Measurements from ENCODE around the gene SHOX.

The SHOX gene

GRCh38 chrX:675279-675954 lies 44.8 kb downstream of the SHOX start:
- no peak for DNase-seq

DNA sequence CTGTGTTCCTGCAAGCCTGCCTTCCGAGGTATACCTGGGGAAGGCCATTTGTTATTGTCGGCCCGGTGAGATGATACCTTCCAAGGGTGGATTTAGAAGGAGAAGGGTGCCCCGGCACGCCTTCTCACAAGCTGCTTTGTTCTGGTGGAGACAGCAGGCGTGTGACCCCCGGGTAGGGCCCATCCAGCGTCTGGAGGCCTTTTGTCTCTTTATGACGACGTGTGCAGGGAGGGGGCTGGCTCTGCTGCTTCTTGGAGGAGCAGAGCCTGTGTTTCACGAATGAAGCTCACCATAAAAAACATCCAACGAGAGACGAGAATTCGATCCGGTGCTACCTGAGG lies 45.3 kb downstream of the SHOX start:
- DNase-seq, result no peak

DNA sequence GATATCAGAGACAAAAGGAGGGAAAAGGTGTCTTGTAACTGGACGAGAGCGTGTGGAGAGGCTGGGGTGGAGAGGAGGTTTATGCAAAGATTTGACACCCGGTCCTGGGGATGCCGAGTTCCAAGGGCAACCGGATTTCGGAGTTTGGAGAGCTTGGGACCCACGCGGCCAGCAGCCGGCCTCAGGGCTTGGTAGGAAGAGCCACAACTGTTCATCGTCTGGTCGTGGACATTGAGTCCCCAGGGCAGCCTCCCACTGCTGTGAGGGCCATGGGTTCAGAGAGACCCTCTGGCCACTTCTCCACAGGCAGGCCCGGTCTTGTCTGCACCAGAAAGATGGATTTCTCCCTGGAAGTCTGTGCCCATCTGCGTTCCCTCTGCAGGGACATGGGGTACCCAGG lies 46.8 kb downstream of the SHOX start:
- no peak for DNase-seq

DNA sequence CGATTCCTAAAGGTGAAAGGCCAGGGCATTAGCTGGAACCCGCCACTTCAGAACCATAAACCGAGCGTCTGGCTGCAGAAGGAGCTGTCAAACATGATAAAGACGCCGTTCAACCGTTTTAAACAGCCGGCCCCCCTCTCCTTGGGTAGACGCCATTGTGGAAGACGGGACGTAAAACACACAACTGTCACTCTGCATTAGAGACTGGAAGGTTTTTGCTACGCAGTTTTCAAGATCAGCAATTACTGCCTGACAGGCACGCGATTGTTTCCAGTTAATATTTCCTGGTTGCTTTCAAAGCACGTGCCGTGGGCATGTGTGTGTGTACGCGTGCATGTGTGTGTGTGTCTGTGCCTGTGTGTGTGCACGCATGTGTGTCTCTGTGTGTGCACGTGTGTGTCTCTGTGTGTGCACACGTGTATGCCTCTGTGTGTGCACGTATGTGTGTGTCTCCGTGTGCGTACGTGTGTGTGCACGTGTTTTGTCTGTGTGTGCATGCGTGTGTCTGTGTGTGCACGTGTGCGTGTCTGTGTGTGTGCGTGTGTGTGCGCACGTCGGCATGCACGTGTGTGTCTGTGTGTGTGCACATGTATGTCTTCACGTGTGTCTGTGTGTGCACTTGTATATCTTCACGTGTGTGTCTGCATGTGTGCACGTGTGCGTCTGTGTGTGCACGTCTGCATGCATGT lies 48.8 kb downstream of the SHOX start:
- no peak for DNase-seq

- DNase-seq, result no peak
Measured at GRCh38 chrX:680062-680461, 49.5 kb downstream of the SHOX start.

DNA sequence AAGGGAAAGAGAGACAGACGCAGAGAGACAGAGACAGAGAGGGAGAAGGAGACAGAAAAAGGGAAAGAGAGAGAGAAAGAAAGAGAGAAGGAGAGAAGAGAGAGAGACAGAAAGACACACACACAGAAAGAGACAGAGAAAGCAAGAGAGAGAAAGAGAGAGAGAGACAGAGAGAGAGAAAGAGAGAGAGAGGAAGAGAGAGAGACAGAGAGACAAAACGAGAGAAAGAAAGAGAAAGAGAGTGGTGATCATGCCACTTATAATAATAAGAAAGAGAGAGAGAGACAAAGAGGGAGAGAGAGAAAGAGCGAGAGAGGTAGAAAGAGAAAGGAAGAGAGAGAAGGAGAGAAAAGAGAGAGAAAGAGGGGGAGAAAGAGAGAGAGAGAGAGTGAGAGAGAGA lies 51.4 kb downstream of the SHOX start:
- no peak for DNase-seq

- no peak for DNase-seq
Measured at GRCh38 chrX:682892-683291, 52.3 kb downstream of the SHOX start.

DNA sequence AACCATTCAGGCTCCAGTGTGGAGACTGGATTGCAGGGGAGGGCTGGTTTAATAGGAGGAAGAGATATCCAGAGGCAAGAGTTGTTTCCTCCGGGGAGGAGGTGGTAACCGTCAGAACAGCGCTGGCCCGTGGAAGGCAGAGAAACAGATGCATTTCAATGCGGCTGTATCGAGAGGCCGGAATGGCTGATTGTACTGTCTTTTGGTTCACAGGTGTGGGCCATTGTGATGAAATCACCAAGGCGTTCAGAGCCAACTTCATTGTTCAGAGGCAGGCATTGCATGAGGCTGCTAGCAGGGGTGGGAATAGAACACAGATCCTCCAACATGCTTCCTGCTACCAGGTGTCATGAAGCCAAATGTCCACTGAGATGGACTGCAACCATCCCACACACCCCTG lies 53.0 kb downstream of the SHOX start:
- DNase-seq, result no peak

- no peak for DNase-seq
Measured at GRCh38 chrX:685120-686032, 54.8 kb downstream of the SHOX start.

GRCh38 chrX:689983-690382 lies 59.4 kb downstream of the SHOX start:
- DNase-seq, result no peak

- no peak for DNase-seq
Measured at GRCh38 chrX:694800-695199, 64.2 kb downstream of the SHOX start.

DNA sequence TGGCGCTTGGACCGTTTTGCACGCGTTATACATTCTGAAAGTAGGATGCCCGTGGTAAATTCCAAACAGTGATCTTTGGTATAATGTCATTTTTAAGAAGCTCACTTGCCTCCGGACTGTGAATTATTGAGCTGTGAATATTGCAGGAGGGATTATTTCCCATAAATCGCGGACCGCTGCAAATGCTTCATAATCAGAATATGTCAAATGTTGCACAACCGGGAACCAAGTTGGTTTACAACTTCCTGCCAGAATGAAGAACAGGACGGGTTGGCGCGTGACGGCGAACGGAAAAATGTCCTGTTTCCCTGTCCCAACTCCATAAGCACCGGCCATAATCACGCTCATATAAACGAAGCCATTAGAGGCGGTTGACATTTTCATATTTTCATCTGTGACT lies 67.6 kb downstream of the SHOX start:
- DNase-seq, result no peak

DNA sequence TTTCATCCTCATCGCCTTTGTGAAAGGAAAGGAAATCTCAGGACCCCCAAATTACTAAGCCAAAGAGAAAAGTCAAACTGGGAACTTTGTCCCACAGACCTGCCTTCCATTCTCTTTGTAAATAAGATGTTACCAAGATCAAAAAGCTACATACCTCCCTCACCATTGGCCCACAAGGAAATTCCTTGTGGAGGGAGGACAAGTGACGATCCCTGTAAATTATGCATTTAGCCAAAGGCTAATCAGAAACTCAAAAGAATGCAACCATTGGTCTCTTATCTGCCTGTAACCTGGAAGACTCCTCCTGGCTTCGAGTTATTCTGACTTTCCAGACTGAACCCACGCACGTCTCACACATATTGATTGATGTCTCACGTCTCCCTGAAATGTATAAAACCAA lies 70.3 kb downstream of the SHOX start:
- DNase-seq, result no peak

GRCh38 chrX:701673-702072 lies 71.1 kb downstream of the SHOX start:
- no peak for DNase-seq

DNA sequence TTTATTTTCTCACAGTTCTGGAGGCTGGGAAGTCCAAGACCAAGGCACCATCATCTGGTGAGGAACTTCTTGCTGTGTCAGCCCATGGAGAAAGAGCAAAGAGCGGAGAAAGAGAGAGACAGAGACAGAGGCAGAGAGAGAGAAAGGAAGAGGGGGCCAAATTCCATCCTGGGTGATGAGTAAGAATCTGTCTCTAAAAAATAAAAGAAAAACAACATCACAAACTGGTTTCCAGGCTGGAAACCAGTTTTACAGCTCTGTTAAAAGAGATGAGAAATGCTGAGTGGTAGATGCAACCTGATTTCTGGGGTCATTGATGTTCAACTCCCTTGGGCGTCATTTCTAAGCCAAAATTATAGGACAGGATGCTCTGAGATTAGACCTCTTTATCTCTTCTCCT lies 72.9 kb downstream of the SHOX start:
- no peak for DNase-seq

DNA sequence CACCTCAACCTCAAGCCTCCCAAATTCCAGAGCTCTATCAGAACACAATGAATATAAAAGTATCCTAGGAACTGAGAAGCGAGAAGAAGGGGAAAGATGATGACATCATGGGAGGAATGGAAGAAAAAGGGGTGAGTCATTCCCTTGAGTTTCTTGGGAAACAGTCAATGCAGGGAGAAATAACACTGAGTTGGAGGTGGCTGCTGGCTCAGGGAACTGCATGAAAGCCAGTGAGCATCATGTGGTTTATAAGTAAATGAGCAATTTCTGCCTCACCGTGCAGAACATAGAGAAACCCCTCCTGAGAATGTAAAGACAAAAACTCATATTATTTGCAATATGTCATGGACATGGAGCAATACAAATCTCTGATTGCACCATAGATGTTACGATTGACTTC lies 73.3 kb downstream of the SHOX start:
- DNase-seq, result no peak

Data from NCI-H226 (cell line).